ENCODE results near the gene ADGRB3.

GRCh38 chr6:69122407-69122773, 487.3 kb downstream of the ADGRB3 start:
- TF ChIP-seq CTCF (IDR thresholded peaks at IDR 0.05) (no peak), POLR2A (IDR thresholded peaks at IDR 0.05) (no peak)
